Measurements from ENCODE around the gene EEA1.
"Not testable (repeated sequence)": the region's sequence is repeated elsewhere in the genome, so short reads cannot be mapped to it uniquely, and the experiment has no call there.

EEA1 gene

GRCh38 chr12:92803903-92804302, 125.2 kb downstream of the EEA1 start:
- Histone ChIP-seq H3K27ac (ENCODE audit: low read depth, low read length) (no peak overlapping the region), H3K36me3 (ENCODE audit: control insufficient read depth, insufficient read depth, low read length) (peaks cover 14% of the 10 kb centered on the region), H3K4me3 (ENCODE audit: low read depth, low read length) (no peak overlapping the region), H3K4me1 (ENCODE audit: control insufficient read depth, insufficient read depth, low read length) (no peaks in the 10 kb centered on the region), H3K27me3 (ENCODE audit: control insufficient read depth, insufficient read depth, low read length) (no peaks in the 10 kb centered on the region), H3K9me3 (ENCODE audit: control insufficient read depth, insufficient read depth, low read depth, low read length) (no peaks in the 10 kb centered on the region), H3K9ac (ENCODE audit: low read length) (no peak overlapping the region)

- peaks cover 10% of the 10 kb centered on the region for H3K36me3 ChIP-seq (ENCODE audit: control insufficient read depth, insufficient read depth, low read length)
- no peak overlapping the region for H3K4me3 ChIP-seq (ENCODE audit: low read depth, low read length)
- H3K27ac ChIP-seq (ENCODE audit: low read depth, low read length), result no peak overlapping the region
- no peaks in the 10 kb centered on the region for H3K27me3 ChIP-seq (ENCODE audit: control insufficient read depth, insufficient read depth, low read length)
- H3K9me3 ChIP-seq (ENCODE audit: control insufficient read depth, insufficient read depth, low read depth, low read length), result no peaks in the 10 kb centered on the region
- H3K4me1 ChIP-seq (ENCODE audit: control insufficient read depth, insufficient read depth, low read length), result no peaks in the 10 kb centered on the region
- H3K9ac ChIP-seq (ENCODE audit: low read length), result no peak overlapping the region
Observed at GRCh38 chr12:92802906-92803305, 126.2 kb downstream of the EEA1 start.

- no peaks in the 10 kb centered on the region for H3K27me3 ChIP-seq (ENCODE audit: control insufficient read depth, insufficient read depth, low read length)
- H3K4me3 ChIP-seq (ENCODE audit: low read depth, low read length), result no peak overlapping the region
- H3K36me3 ChIP-seq (ENCODE audit: control insufficient read depth, insufficient read depth, low read length), result peaks cover 10% of the 10 kb centered on the region
- no peaks in the 10 kb centered on the region for H3K9me3 ChIP-seq (ENCODE audit: control insufficient read depth, insufficient read depth, low read depth, low read length)
- no peak overlapping the region for H3K27ac ChIP-seq (ENCODE audit: low read depth, low read length)
- no peaks in the 10 kb centered on the region for H3K4me1 ChIP-seq (ENCODE audit: control insufficient read depth, insufficient read depth, low read length)
- no peak overlapping the region for H3K9ac ChIP-seq (ENCODE audit: low read length)
Observed at GRCh38 chr12:92796650-92797049, 132.4 kb downstream of the EEA1 start.

GRCh38 chr12:92794814-92795213, 134.3 kb downstream of the EEA1 start:
- Histone ChIP-seq H3K9ac (ENCODE audit: low read length) (no peak overlapping the region), H3K27me3 (ENCODE audit: control insufficient read depth, insufficient read depth, low read length) (no peaks in the 10 kb centered on the region), H3K4me3 (ENCODE audit: low read depth, low read length) (no peak overlapping the region), H3K36me3 (ENCODE audit: control insufficient read depth, insufficient read depth, low read length) (peaks cover 3% of the 10 kb centered on the region; the same call in 1 of the 2 replicates), H3K9me3 (ENCODE audit: control insufficient read depth, insufficient read depth, low read depth, low read length) (no peaks in the 10 kb centered on the region), H3K4me1 (ENCODE audit: control insufficient read depth, insufficient read depth, low read length) (no peaks in the 10 kb centered on the region), H3K27ac (ENCODE audit: low read depth, low read length) (no peak overlapping the region)

GRCh38 chr12:92794356-92794755, 134.7 kb downstream of the EEA1 start:
- not testable (repeated sequence) for H3K4me3 ChIP-seq (ENCODE audit: low read depth, low read length); H3K4me1 ChIP-seq (ENCODE audit: control insufficient read depth, insufficient read depth, low read length); H3K9me3 ChIP-seq (ENCODE audit: control insufficient read depth, insufficient read depth, low read depth, low read length); H3K27me3 ChIP-seq (ENCODE audit: control insufficient read depth, insufficient read depth, low read length); H3K9ac ChIP-seq (ENCODE audit: low read length); H3K36me3 ChIP-seq (ENCODE audit: control insufficient read depth, insufficient read depth, low read length); H3K27ac ChIP-seq (ENCODE audit: low read depth, low read length)

- H3K9me3 ChIP-seq (ENCODE audit: control insufficient read depth, insufficient read depth, low read depth, low read length), result no peaks in the 10 kb centered on the region
- no peak overlapping the region for H3K4me3 ChIP-seq (ENCODE audit: low read depth, low read length)
- H3K4me1 ChIP-seq (ENCODE audit: control insufficient read depth, insufficient read depth, low read length), result no peaks in the 10 kb centered on the region
- H3K27ac ChIP-seq (ENCODE audit: low read depth, low read length), result no peak overlapping the region
- H3K9ac ChIP-seq (ENCODE audit: low read length), result no peak overlapping the region
- H3K27me3 ChIP-seq (ENCODE audit: control insufficient read depth, insufficient read depth, low read length), result no peaks in the 10 kb centered on the region
- H3K36me3 ChIP-seq (ENCODE audit: control insufficient read depth, insufficient read depth, low read length), result no peaks in the 10 kb centered on the region
Observed at GRCh38 chr12:92786045-92786444, 143.1 kb downstream of the EEA1 start.

- H3K4me1 ChIP-seq (ENCODE audit: control insufficient read depth, insufficient read depth, low read length), result no peaks in the 10 kb centered on the region
- no peak overlapping the region for H3K4me3 ChIP-seq (ENCODE audit: low read depth, low read length)
- no peaks in the 10 kb centered on the region for H3K27me3 ChIP-seq (ENCODE audit: control insufficient read depth, insufficient read depth, low read length)
- H3K36me3 ChIP-seq (ENCODE audit: control insufficient read depth, insufficient read depth, low read length), result no peaks in the 10 kb centered on the region
- no peaks in the 10 kb centered on the region for H3K9me3 ChIP-seq (ENCODE audit: control insufficient read depth, insufficient read depth, low read depth, low read length)
- no peak overlapping the region for H3K27ac ChIP-seq (ENCODE audit: low read depth, low read length)
- no peak overlapping the region for H3K9ac ChIP-seq (ENCODE audit: low read length)
Observed at GRCh38 chr12:92785563-92785950, 143.5 kb downstream of the EEA1 start.

GRCh38 chr12:92784797-92785562, 144.1 kb downstream of the EEA1 start:
- Histone ChIP-seq H3K9ac (ENCODE audit: low read length) (no peak overlapping the region), H3K27ac (ENCODE audit: low read depth, low read length) (no peak overlapping the region), H3K4me3 (ENCODE audit: low read depth, low read length) (no peak overlapping the region), H3K36me3 (ENCODE audit: control insufficient read depth, insufficient read depth, low read length) (no peaks in the 10 kb centered on the region), H3K9me3 (ENCODE audit: control insufficient read depth, insufficient read depth, low read depth, low read length) (no peaks in the 10 kb centered on the region), H3K27me3 (ENCODE audit: control insufficient read depth, insufficient read depth, low read length) (no peaks in the 10 kb centered on the region), H3K4me1 (ENCODE audit: control insufficient read depth, insufficient read depth, low read length) (no peaks in the 10 kb centered on the region; the same call in 1 of the 2 replicates)

GRCh38 chr12:92784356-92784755, 144.7 kb downstream of the EEA1 start:
- Histone ChIP-seq H3K27ac (ENCODE audit: low read depth, low read length) (no peak overlapping the region), H3K9me3 (ENCODE audit: control insufficient read depth, insufficient read depth, low read depth, low read length) (no peaks in the 10 kb centered on the region), H3K36me3 (ENCODE audit: control insufficient read depth, insufficient read depth, low read length) (no peaks in the 10 kb centered on the region), H3K4me1 (ENCODE audit: control insufficient read depth, insufficient read depth, low read length) (no peaks in the 10 kb centered on the region; the same call in 1 of the 2 replicates), H3K27me3 (ENCODE audit: control insufficient read depth, insufficient read depth, low read length) (no peaks in the 10 kb centered on the region), H3K4me3 (ENCODE audit: low read depth, low read length) (no peak overlapping the region), H3K9ac (ENCODE audit: low read length) (no peak overlapping the region)

- H3K4me3 ChIP-seq (ENCODE audit: low read depth, low read length), result no peak overlapping the region
- H3K9me3 ChIP-seq (ENCODE audit: control insufficient read depth, insufficient read depth, low read depth, low read length), result no peaks in the 10 kb centered on the region
- H3K27me3 ChIP-seq (ENCODE audit: control insufficient read depth, insufficient read depth, low read length), result no peaks in the 10 kb centered on the region
- H3K27ac ChIP-seq (ENCODE audit: low read depth, low read length), result no peak overlapping the region
- H3K9ac ChIP-seq (ENCODE audit: low read length), result no peak overlapping the region
- H3K36me3 ChIP-seq (ENCODE audit: control insufficient read depth, insufficient read depth, low read length), result 0 out of 2 replicates have a peak, but pooled peaks cover 3% of the 10 kb centered on the region
- H3K4me1 ChIP-seq (ENCODE audit: control insufficient read depth, insufficient read depth, low read length), result no peaks in the 10 kb centered on the region; the same call in 1 of the 2 replicates
Observed at GRCh38 chr12:92779902-92780301, 149.2 kb downstream of the EEA1 start.

GRCh38 chr12:92778525-92778924, 150.6 kb downstream of the EEA1 start:
- Histone ChIP-seq H3K27me3 (ENCODE audit: control insufficient read depth, insufficient read depth, low read length) (no peaks in the 10 kb centered on the region), H3K4me1 (ENCODE audit: control insufficient read depth, insufficient read depth, low read length) (no peaks in the 10 kb centered on the region; the same call in 1 of the 2 replicates), H3K4me3 (ENCODE audit: low read depth, low read length) (no peak overlapping the region), H3K9me3 (ENCODE audit: control insufficient read depth, insufficient read depth, low read depth, low read length) (no peaks in the 10 kb centered on the region), H3K36me3 (ENCODE audit: control insufficient read depth, insufficient read depth, low read length) (0 out of 2 replicates have a peak, but pooled peaks cover 3% of the 10 kb centered on the region), H3K27ac (ENCODE audit: low read depth, low read length) (no peak overlapping the region), H3K9ac (ENCODE audit: low read length) (no peak overlapping the region)
